K562 (cell line): ENCODE results near the gene BTBD16. TPM values are rescaled to one million over a fixed set of nuclear protein-coding genes. Genes with fewer than 3 reads are reported as not detected.

Experiments used
- ATAC-seq: fragments of 200-7000 bp; cut with Tn5 transposase; 3 replicates; pipeline ENCODE4 v1.9.1; 2020; ENCODE audit warnings: moderate library complexity
- BruUV-seq: library from RNA; stranded (reverse); fragments of 400-500 nt; replicated peaks from 2 replicates; lab custom pipeline; 2021; lab: Mats Ljungman, UMichigan
- CTCF ChIA-PET: fragments of 300-600 bp; formaldehyde crosslinking; extraction: SDS; loops from one replicate; lab custom pipeline; 2021; ENCODE audit warnings: low intra/inter-chr PET ratio; lab: Yijun Ruan, JAX
- POLR2A ChIA-PET: fragments of 300-600, 350-650 bp; sonication (Branson Sonifier 250); formaldehyde crosslinking; extraction: SDS; loops from one replicate; lab custom pipeline; 2021; ENCODE audit warnings: antibody characterized with exemption, inconsistent platforms; lab: Yijun Ruan, JAX
- DNase-seq, 4 experiments: peaks; one replicate each; pipeline versions ENCODE4 v3.0.0 to v3.0.0-alpha.2; 2011 to 2018; ENCODE audit warnings: low spot score in 3 of 4, mixed read lengths in 3 of 4; ENCODE audit errors: extremely low read depth in 1 of 4
- FAIRE-seq: peaks from 2 replicates; lab custom pipeline; 2011; peaks lifted over from hg19 to GRCh38; lab: Jason Lieb, UNC
- H2AFZ ChIP-seq: 2 replicates; pipeline ENCODE4 v1.6.0; 2011; ENCODE audit warnings: low read depth, low read length, control low read depth, inconsistent platforms
- H3K27ac ChIP-seq: fragments of 200-600 bp; 3 replicates; pipeline ENCODE4 v1.8.0; 2011; ENCODE audit warnings: low read depth, mild to moderate bottlenecking, control low read depth, inconsistent platforms, low read length, moderate library complexity, mixed read lengths; ENCODE audit errors: extremely low read depth
- H3K27me3 ChIP-seq, 2 experiments: fragments of 300-600 bp in 1 of 2; 2 replicates in 1 of 2; 3 replicates in 1 of 2; pipeline versions ENCODE4 v1.6.0 to v1.8.0; 2011; ENCODE audit warnings: inconsistent platforms in 2 of 2, low read length in 2 of 2, mild to moderate bottlenecking in 1 of 2, mixed read lengths in 1 of 2, moderate library complexity in 1 of 2; ENCODE audit not compliant: control insufficient read depth in 2 of 2, insufficient read depth in 2 of 2
- H3K36me3 ChIP-seq: fragments of 300-600 bp; 3 replicates; pipeline ENCODE4 v1.8.0; 2011; ENCODE audit warnings: mild to moderate bottlenecking, low read length, inconsistent platforms; ENCODE audit not compliant: control insufficient read depth, insufficient read depth
- H3K4me1 ChIP-seq, 2 experiments: fragments of 200-600 bp in 1 of 2; replicated peaks in 1 of 2; 2 replicates in 1 of 2; 3 replicates in 1 of 2; pipeline versions ENCODE4 v1.5.1 to v1.8.0; 2011; ENCODE audit warnings: inconsistent platforms in 2 of 2, low read length in 2 of 2, mild to moderate bottlenecking in 1 of 2, mixed read lengths in 1 of 2, moderate library complexity in 1 of 2; ENCODE audit not compliant: control insufficient read depth in 2 of 2, insufficient read depth in 2 of 2
- H3K4me2 ChIP-seq: 2 replicates; pipeline ENCODE4 v1.6.1; 2011; ENCODE audit warnings: low read length, control low read depth, inconsistent platforms, mixed read lengths; ENCODE audit not compliant: insufficient read depth
- H3K4me3 ChIP-seq: fragments of 200-600 bp; sonication (generic), shearing (Covaris generic); 2 replicates; pipeline ENCODE4 v1.5.1; 2016; ENCODE audit warnings: control low read depth, inconsistent platforms
- H3K79me2 ChIP-seq: fragments of 200-600 bp; 3 replicates; pipeline ENCODE4 v1.8.0; 2011; ENCODE audit warnings: low read length, inconsistent platforms; ENCODE audit not compliant: control insufficient read depth, insufficient read depth
- H3K9ac ChIP-seq, 2 experiments: 2 replicates each; pipeline versions ENCODE4 v1.6.0 to v1.6.1; 2011; ENCODE audit warnings: low read depth in 2 of 2, low read length in 2 of 2, control low read depth in 1 of 2, inconsistent platforms in 1 of 2, mild to moderate bottlenecking in 1 of 2, mixed read lengths in 1 of 2; ENCODE audit not compliant: insufficient read depth in 1 of 2
- H3K9me1 ChIP-seq: one replicate; pipeline ENCODE4 v1.6.0; 2011; ENCODE audit warnings: inconsistent platforms, mild to moderate bottlenecking, low read length, moderate library complexity; ENCODE audit not compliant: control insufficient read depth, insufficient read depth
- H3K9me3 ChIP-seq: replicated peaks from 2 replicates; pipeline ENCODE4 v1.5.1; 2011; ENCODE audit warnings: low read depth, low read length, inconsistent platforms; ENCODE audit not compliant: control insufficient read depth, insufficient read depth
- H4K20me1 ChIP-seq: replicated peaks from 2 replicates; pipeline ENCODE4 v1.6.1; 2011; ENCODE audit warnings: low read length, inconsistent platforms, mixed read lengths; ENCODE audit not compliant: control insufficient read depth, insufficient read depth
- NKRF ChIP-seq: fragments of 450-650 bp; IDR thresholded peaks from 2 replicates; pipeline ENCODE4 v1.6.1; 2016; ENCODE audit warnings: borderline replicate concordance
- RBM17 ChIP-seq: fragments of 200-400 bp; formaldehyde crosslinking; IDR thresholded peaks from 2 replicates; pipeline ENCODE4 v1.6.1; 2017; ENCODE audit warnings: low read depth, mild to moderate bottlenecking, low read length, borderline replicate concordance
- RREB1 ChIP-seq: fragments of 250-450 bp; sonication (Bioruptor Pico); IDR thresholded peaks from 2 replicates; pipeline ENCODE4 v1.4.0; 2020
- U2AF1 ChIP-seq: fragments of 200-400 bp; formaldehyde crosslinking; optimal IDR thresholded peaks from 2 replicates; pipeline ENCODE3; 2017; ENCODE audit warnings: mild to moderate bottlenecking, low read depth, low read length, moderate library complexity
- ZKSCAN1 ChIP-seq: fragments of 150-350 bp; IDR thresholded peaks from 2 replicates; pipeline ENCODE4 v1.6.1; 2016; ENCODE audit warnings: low read depth, low read length
- ZNF347 ChIP-seq: fragments of 450-650 bp; formaldehyde crosslinking; IDR thresholded peaks from 2 replicates; pipeline ENCODE4 v1.4.0; 2020; ENCODE audit warnings: low read depth, mild to moderate bottlenecking, moderate library complexity
- WGBS: fragments of 100-300 bp; shearing (Covaris generic); methylation state at CpG from one replicate; pipeline ENCODE4 v1.1.6; 2016; ENCODE audit warnings: low coverage, mixed read lengths; ENCODE audit not compliant: insufficient coverage; ENCODE audit errors: missing lambda C conversion rate; 5-methylcytosine and 5-hydroxymethylcytosine counted together
- in situ Hi-C: fragments of 300-500 bp; cut with MboI; formaldehyde crosslinking; loops from 4 replicates; pipeline ENCODE4 v1.15.0; 2018; ENCODE audit warnings: inconsistent platforms, mixed read lengths
- intact Hi-C: fragments of 100-400 bp; cut with micrococcal nuclease; formaldehyde crosslinking; loops from 2 replicates; pipeline ENCODE4 v1.14.2; 2022
- polyA plus RNA-seq, 8 experiments: library from polyadenylated mRNA; depleted of rRNA in 4 of 8; stranded (reverse) in 5 of 8; unstranded in 3 of 8; fragments of >200 nt; fragmentation: Nextera tagmentation in 2 of 8; fragmentation: Illumina TruSeq in 1 of 8; extraction: Ambion mirVana in 2 of 8; extraction: Trizol in 1 of 8; gene quantifications; 2 replicates each; pipeline versions ENCODE4 v1.2.1 to v1.2.3, GENCODE V29; 2011 to 2014; ENCODE audit warnings: inconsistent platforms in 1 of 8, missing spikeins in 1 of 8
- total RNA-seq, 7 experiments: library from RNA; depleted of rRNA in 6 of 7; stranded (reverse); fragments of >200 nt in 6 of 7; fragmentation: Illumina TruSeq in 2 of 7; extraction: Trizol in 2 of 7; gene quantifications; 2 replicates each; pipeline versions ENCODE4 v1.2.1 to v1.2.3, GENCODE V29; 2011 to 2021; ENCODE audit warnings: low replicate concordance in 1 of 7

The BTBD16 gene
- total and polyA plus RNA-seq, 9 of the 15 experiments (the other 6 are each of a cell fraction or from before 2014, with no cell fraction given), result 0.11 TPM; not detected in 8

- FAIRE-seq (no peak), DNase-seq (no peak), ATAC-seq (no peak)
- no peak overlapping the region for H2AFZ ChIP-seq
- H3K27ac ChIP-seq, result no peak overlapping the region
- no TSS peak for BruUV-seq
- ChIA-PET CTCF (no interaction called here), POLR2A (interaction anchor here (0.6 kb wide), 3 partner anchors 698 to 1458 kb away, joined by 3 read pairs; no protein-coding TSS in a partner anchor)
- no peaks in the 10 kb centered on the region for H3K79me2 ChIP-seq
- in situ Hi-C loops, result no loop called here
- no peaks in the 10 kb centered on the region for H3K9me1 ChIP-seq
- H3K36me3 ChIP-seq, result no peaks in the 10 kb centered on the region
- H3K9ac ChIP-seq, result no peak overlapping the region
- 0% methylated on average over 6 of the region's 8 CpGs for WGBS
- no peaks in the 10 kb centered on the region for H3K9me3 ChIP-seq
- TF ChIP-seq NKRF (no peak), RREB1 (no peak), RBM17 (no peak), U2AF1 (no peak), ZKSCAN1 (no peak), ZNF347 (CRISPR knock-in tag) (no peak)
- no peak overlapping the region for H3K4me3 ChIP-seq
- intact Hi-C loops, result no loop called here
- H4K20me1 ChIP-seq, result no peaks in the 10 kb centered on the region
- H3K27me3 ChIP-seq, result peaks cover 0 to 6% of the 10 kb centered on the region in 2 experiments; a peak in 1 of 5 replicates
- no peaks in the 10 kb centered on the region for H3K4me1 ChIP-seq
- H3K4me2 ChIP-seq, result no peak overlapping the region
Measured at GRCh38 chr10:122352817-122353525, 81.9 kb downstream of the BTBD16 start.
